HK-2 (cell line): Measurements from ENCODE around the gene TMEM247.

Experiments used
- DNase-seq: peaks from one replicate; pipeline ENCODE4 v3.0.0-alpha.2; 2018; ENCODE audit not compliant: unreplicated experiment

Gene TMEM247

GRCh38 chr2:46479265-46479664, at the start of gene TMEM247:
Gene TMEM247, plus strand, starts transcription at chr2:46479565.
- no peak for DNase-seq

GRCh38 chr2:46430413-46430812, 49.0 kb upstream of the TMEM247 start:
- DNase-seq: no peak

- no peak for DNase-seq
Observed at GRCh38 chr2:46430992-46431391, 48.4 kb upstream of the TMEM247 start.

- DNase-seq: no peak
Observed at GRCh38 chr2:46431481-46432235, 47.7 kb upstream of the TMEM247 start.

- DNase-seq: no peak
Observed at GRCh38 chr2:46434851-46435273, 44.5 kb upstream of the TMEM247 start.

GRCh38 chr2:46435353-46435752, 44.0 kb upstream of the TMEM247 start:
- no peak for DNase-seq

- DNase-seq: no peak
Observed at GRCh38 chr2:46435796-46436360, 43.5 kb upstream of the TMEM247 start.

- no peak for DNase-seq
Observed at GRCh38 chr2:46436800-46437199, 42.6 kb upstream of the TMEM247 start.

GRCh38 chr2:46438102-46438501, 41.3 kb upstream of the TMEM247 start:
- no peak for DNase-seq

GRCh38 chr2:46438794-46439193, 40.6 kb upstream of the TMEM247 start:
- DNase-seq: no peak

- DNase-seq: no peak
Observed at GRCh38 chr2:46439582-46439981, 39.8 kb upstream of the TMEM247 start.

GRCh38 chr2:46441838-46442712, 37.3 kb upstream of the TMEM247 start:
- no peak for DNase-seq

GRCh38 chr2:46444732-46445131, 34.6 kb upstream of the TMEM247 start:
- DNase-seq: no peak

- DNase-seq: no peak
Observed at GRCh38 chr2:46445556-46445955, 33.8 kb upstream of the TMEM247 start.

- no peak for DNase-seq
Observed at GRCh38 chr2:46446871-46447568, 32.3 kb upstream of the TMEM247 start.

GRCh38 chr2:46447649-46448048, 31.7 kb upstream of the TMEM247 start:
- no peak for DNase-seq

- DNase-seq: no peak
Observed at GRCh38 chr2:46448111-46448510, 31.3 kb upstream of the TMEM247 start.

- DNase-seq: no peak
Observed at GRCh38 chr2:46448641-46449040, 30.7 kb upstream of the TMEM247 start.

- no peak for DNase-seq
Observed at GRCh38 chr2:46449700-46450099, 29.7 kb upstream of the TMEM247 start.

- no peak for DNase-seq
Observed at GRCh38 chr2:46451131-46451711, 28.1 kb upstream of the TMEM247 start.

- DNase-seq: no peak
Observed at GRCh38 chr2:46456789-46457188, 22.6 kb upstream of the TMEM247 start.
